Stimulated activated naive CD8-positive, alpha-beta T cell treated with anti-CD3 and anti-CD28 coated beads, Interleukin-15, amount 100 ng/mL, for 72 hours (primary cell): ENCODE data around the gene COL2A1.

Experiments used
- ATAC-seq: fragments of 150-1000 bp; cut with Tn5 transposase; 2 replicates; pipeline ENCODE4 v1.10.0; 2021; ENCODE audit warnings: mild to moderate bottlenecking, moderate library complexity
- DNase-seq, 2 donors: peaks; one replicate each; pipeline ENCODE4 v3.0.0; 2021 to 2022
- H3K27ac Mint-ChIP-seq, 2 donors: one replicate each; pipeline ENCODE4 v1.8.0; 2022; ENCODE audit warnings: mild to moderate bottlenecking in 2 of 2, mixed read lengths in 2 of 2, moderate library complexity in 2 of 2
- H3K27me3 Mint-ChIP-seq: one replicate; pipeline ENCODE4 v1.8.0; 2022; ENCODE audit warnings: mixed read lengths
- H3K4me1 Mint-ChIP-seq: one replicate; pipeline ENCODE4 v1.8.0; 2022; ENCODE audit warnings: mild to moderate bottlenecking, mixed read lengths
- H3K4me3 Mint-ChIP-seq, 2 donors: one replicate each; pipeline ENCODE4 v1.8.0; 2022; ENCODE audit warnings: mild to moderate bottlenecking in 2 of 2, mixed read lengths in 2 of 2, moderate library complexity in 1 of 2
- H3K9me3 Mint-ChIP-seq, 2 donors: one replicate each; pipeline ENCODE4 v1.8.0; 2022; ENCODE audit warnings: mixed read lengths in 2 of 2

COL2A1 gene

DNA sequence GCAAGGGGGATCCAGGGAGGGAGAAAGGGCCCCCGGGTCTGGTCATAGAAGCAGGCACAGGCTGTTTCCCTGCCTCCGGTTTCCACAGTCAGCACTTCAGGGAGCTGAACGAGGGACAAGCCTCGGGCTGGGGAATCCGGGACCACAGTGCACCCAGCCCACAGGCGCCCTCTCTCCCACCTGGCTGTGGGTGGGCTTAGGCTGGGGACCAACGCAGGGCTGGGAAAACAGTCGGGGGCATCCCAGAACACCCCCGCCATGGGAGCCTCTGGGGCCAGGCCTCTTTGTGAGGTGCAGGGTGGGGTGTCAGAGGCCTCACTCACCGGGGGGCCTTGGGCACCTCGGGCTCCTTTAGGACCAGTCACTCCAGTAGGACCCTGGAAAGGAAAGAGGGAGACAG lies 24.6 kb downstream of the COL2A1 start:
- DNase-seq (no peak), ATAC-seq (no peak)
- no peaks in the 10 kb centered on the region for H3K4me1 Mint-ChIP-seq
- H3K4me3 Mint-ChIP-seq: no peak overlapping the region
- H3K27ac Mint-ChIP-seq: peak overlapping the region in 1 of 2 donors; percentile 45
- peaks cover 26% of the 10 kb centered on the region for H3K27me3 Mint-ChIP-seq
- H3K9me3 Mint-ChIP-seq: no peaks in the 10 kb centered on the region

DNA sequence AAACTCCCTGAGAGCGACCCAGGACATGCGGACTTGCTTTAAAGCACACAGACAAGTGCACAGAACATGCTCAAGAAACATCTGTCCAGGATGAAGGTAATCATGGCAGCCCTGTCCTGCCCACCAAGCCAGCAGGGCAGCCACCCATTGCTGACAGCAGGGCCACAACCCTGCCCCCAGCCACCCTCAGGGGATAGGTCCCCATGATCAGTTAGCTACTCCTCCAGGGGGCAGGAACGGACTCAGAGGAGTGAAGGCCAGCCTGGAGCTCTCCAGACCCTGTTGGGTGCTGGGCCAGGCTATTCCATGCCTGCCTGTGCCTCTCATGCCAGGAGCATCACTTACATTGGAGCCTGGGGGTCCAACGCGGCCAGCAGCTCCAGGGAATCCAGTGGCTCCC lies 25.1 kb downstream of the COL2A1 start:
- H3K27ac Mint-ChIP-seq: peak overlapping the region in 1 of 2 donors; percentile 45
- no peak for ATAC-seq
- peaks cover 21% of the 10 kb centered on the region for H3K27me3 Mint-ChIP-seq
- DNase-seq: no peak
- H3K9me3 Mint-ChIP-seq: no peaks in the 10 kb centered on the region
- no peaks in the 10 kb centered on the region for H3K4me1 Mint-ChIP-seq
- H3K4me3 Mint-ChIP-seq: no peak overlapping the region

DNA sequence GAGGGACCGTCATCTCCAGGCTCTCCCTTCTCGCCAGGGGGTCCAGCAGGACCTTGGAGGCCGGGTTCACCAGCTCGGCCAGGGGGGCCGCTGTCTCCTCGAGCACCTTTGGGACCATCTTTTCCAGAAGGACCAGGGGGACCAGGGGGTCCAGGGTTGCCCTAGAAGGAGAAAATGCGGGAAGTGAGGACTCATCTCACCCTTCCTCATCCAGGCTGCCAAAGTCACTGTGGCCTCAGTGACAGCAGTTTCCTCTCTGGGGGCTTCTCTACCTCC lies 25.7 kb downstream of the COL2A1 start:
- H3K9me3 Mint-ChIP-seq: no peaks in the 10 kb centered on the region
- no peak overlapping the region for H3K4me3 Mint-ChIP-seq
- no peaks in the 10 kb centered on the region for H3K4me1 Mint-ChIP-seq
- H3K27ac Mint-ChIP-seq: no peak overlapping the region
- no peak for ATAC-seq
- DNase-seq: no peak
- peaks cover 16% of the 10 kb centered on the region for H3K27me3 Mint-ChIP-seq

DNA sequence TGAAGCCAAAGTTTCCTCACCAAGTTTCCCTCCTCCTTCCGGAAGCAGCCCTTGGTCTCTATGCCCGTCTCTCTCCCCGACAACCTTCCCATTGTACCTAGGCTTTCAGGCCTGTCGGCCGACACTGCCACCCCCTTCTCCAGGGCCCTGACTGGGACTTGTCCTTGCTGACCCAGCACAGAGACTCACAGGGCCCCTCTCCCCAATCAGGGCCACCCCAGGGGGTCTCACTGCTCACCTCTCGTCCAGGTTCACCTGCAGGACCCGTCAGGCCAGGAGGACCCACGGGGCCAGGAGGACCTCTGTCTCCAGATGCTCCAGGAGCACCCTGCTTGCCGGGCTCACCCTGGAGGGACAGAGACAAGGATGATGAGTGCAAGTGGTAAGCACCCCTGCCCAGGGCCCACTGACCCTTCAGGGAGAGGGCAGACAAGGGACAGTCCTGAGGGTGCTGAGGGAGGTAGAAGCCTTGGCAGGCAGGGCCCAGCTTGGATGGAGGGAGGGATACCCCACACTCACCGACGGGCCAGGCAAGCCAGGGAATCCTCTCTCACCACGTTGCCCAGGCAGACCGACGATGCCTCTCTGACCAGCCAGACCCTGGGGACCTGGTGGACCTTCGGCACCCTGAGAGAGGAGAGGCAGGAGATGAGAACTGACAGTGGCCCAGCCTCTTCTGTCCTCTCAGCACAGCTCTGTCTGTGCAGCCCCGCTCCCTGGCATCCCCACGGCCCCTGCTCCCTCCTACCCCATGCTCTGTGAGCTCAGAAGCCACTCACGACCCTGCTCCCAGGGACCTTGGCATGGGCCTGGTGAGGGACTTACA lies 26.3 kb downstream of the COL2A1 start:
- H3K27me3 Mint-ChIP-seq: peaks cover 12% of the 10 kb centered on the region
- peak overlapping the region; percentile 59 to 72 for H3K27ac Mint-ChIP-seq
- no peak overlapping the region for H3K4me3 Mint-ChIP-seq
- H3K9me3 Mint-ChIP-seq: no peaks in the 10 kb centered on the region
- H3K4me1 Mint-ChIP-seq: no peaks in the 10 kb centered on the region
- DNase-seq (no peak), ATAC-seq (peak; percentile 22)

DNA sequence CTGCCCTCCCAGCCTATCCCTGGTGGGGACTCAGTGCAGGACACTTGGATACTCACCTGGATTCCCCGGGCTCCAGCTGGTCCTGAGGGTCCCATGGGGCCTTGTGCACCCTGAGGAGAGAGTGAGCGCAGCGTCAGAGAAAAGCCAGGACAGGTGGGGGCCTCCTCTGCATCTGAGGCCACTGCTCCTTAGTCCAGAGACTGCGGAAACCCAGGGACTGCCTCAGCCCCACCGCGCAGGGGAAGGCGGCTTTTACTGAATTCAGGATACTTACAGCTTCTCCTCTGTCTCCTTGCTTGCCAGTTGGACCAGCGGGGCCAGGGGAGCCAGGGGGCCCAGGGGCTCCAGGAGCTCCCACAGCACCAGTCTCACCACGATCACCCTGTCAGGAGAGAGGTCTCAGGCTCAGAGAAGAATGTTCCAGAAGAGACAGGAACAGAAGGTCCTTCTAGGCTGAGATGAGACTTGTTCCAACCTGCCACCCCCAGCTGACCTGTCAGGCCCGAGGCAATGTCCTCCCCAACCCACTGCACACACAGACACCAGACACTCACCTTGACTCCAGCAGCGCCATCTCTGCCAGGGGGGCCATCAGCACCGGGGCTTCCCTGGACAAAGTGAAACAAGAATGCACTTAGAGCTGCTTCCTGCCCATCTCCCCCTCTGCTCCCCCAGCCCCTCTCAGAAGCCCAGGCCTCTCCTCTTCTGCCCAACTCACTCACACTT lies 27.1 kb downstream of the COL2A1 start:
- H3K27ac Mint-ChIP-seq: peak overlapping the region; percentile 29 to 72
- no peak for ATAC-seq
- H3K4me1 Mint-ChIP-seq: no peaks in the 10 kb centered on the region

DNA sequence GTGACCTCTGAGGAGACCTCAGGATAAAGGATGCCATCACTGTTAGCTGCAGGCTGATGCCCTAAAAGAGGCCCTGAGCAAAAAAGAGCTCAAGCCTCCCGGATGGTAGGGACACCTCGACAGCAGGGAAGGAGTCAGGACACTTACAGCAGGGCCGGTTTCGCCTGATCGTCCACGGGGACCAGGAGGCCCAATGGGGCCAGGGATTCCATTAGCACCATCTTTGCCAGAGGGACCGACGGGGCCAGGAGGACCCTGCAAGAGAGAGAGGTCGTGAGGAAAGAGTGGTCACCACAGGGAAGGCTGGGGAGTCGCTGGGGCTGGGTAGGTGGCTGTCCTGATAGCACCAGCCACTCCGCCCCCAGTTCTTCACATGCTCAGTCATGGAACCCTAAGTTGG lies 28.5 kb downstream of the COL2A1 start:
- ATAC-seq: no peak
- H3K4me1 Mint-ChIP-seq: no peaks in the 10 kb centered on the region
- H3K27me3 Mint-ChIP-seq: peaks cover 8% of the 10 kb centered on the region

More for the DNA sequence above, 27.1 kb downstream of the COL2A1 start:
- no peak overlapping the region for H3K4me3 Mint-ChIP-seq
- no peak for DNase-seq
- no peaks in the 10 kb centered on the region for H3K9me3 Mint-ChIP-seq
- H3K27me3 Mint-ChIP-seq: peaks cover 8% of the 10 kb centered on the region

DNA sequence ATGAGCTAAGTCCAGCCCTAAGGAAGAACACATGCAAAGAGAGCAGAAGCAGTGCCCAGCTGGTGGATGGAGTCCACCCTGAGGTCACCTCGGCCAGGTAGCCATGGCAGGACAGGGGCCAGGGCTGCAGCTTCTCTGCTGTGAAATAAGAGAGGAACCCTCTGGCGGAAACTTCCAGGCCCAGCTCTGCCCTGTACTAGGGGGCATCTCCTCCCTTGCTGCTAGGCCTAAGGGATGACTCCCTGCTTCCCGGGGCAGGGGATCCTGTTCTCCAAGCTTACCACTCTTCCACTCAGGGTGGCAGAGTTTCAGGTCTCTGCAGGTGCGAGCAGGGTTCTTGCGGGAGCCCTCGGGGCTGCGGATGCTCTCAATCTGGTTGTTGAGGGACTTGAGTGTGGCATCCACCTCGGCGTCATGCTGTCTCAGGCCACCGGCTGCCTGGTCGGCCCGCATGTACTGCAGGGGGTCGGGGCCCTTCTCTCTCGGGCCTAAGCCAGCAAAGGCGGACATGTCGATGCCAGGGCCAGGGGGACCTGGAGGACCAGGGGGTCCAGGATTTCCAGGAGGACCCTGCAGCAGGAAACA lies 29.1 kb downstream of the COL2A1 start:
- Mint-ChIP-seq H3K27ac (no peak overlapping the region), H3K4me1 (no peaks in the 10 kb centered on the region), H3K9me3 (no peaks in the 10 kb centered on the region), H3K4me3 (no peak overlapping the region), H3K27me3 (peaks cover 8% of the 10 kb centered on the region)
- DNase-seq: no peak
- no peak for ATAC-seq

More for the DNA sequence above, 28.5 kb downstream of the COL2A1 start:
- no peak for DNase-seq
- Mint-ChIP-seq H3K9me3 (no peaks in the 10 kb centered on the region), H3K27ac (peak overlapping the region in 1 of 2 donors; percentile 14), H3K4me3 (no peak overlapping the region)

DNA sequence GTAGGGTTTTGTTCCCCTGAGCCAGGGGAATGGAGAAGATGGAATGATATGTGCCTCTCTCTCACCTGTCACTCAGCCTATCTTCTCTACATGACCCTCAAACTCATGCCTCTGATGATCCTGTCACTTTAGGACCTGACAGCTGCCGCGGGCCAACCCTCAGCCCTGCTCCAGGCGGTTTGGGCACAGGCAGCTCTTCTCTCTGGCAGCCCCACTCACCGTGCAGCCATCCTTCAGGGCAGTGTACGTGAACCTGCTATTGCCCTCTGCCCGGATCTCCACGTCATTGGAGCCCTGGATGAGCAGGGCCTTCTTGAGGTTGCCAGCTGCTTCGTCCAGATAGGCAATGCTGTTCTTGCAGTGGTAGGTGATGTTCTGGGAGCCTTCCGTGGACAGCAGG lies 30.4 kb downstream of the COL2A1 start:
- Mint-ChIP-seq H3K9me3 (no peaks in the 10 kb centered on the region), H3K4me3 (no peak overlapping the region), H3K27me3 (peaks cover 3% of the 10 kb centered on the region), H3K27ac (no peak overlapping the region), H3K4me1 (no peaks in the 10 kb centered on the region)
- ATAC-seq: no peak
- DNase-seq: no peak

DNA sequence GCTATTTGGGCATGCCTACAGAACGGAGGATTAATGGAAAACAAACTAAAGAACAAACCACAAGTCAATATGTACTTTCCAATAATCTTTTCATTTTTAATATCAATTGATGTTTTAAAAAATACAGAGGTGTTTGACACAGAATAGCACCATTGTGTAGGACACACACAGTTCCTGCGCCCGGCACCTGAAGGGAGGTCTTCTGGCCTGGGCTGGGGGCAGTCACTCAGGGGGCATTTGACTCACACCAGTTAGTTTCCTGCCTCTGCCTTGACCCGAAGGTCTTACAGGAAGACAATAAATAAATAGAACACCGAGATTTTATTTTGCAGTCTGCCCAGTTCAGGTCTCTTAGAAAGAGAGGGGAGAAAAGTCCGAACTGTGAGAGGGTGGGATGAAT lies 31.4 kb downstream of the COL2A1 start:
- no peak for DNase-seq
- Mint-ChIP-seq H3K9me3 (no peaks in the 10 kb centered on the region), H3K4me3 (no peak overlapping the region), H3K27me3 (no peaks in the 10 kb centered on the region), H3K27ac (no peak overlapping the region), H3K4me1 (no peaks in the 10 kb centered on the region)
- ATAC-seq: no peak

DNA sequence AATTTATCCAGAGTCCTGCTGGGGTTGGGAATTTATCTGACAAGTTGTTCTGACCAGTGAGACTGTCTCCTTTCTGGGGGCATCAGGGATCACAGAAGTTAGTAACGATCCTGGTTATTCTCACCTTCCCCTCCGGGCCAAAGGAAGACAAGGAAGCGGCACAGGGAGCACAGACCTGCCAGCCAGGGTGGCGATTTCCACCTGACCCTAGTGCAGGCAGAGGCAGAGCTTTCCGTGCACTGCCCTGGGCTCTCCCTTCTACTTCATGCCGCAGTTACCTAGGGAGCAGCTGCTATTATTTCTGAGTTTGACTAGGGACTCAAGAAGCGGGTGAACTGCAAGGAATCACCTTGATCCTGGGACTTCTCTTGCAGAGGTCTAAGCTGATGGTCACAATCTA lies 33.4 kb downstream of the COL2A1 start:
- Mint-ChIP-seq H3K4me1 (peaks cover 11% of the 10 kb centered on the region), H3K27me3 (no peaks in the 10 kb centered on the region), H3K4me3 (no peak overlapping the region), H3K9me3 (no peaks in the 10 kb centered on the region), H3K27ac (peak overlapping the region in 1 of 2 donors; percentile 34)
- DNase-seq (no peak), ATAC-seq (no peak)

DNA sequence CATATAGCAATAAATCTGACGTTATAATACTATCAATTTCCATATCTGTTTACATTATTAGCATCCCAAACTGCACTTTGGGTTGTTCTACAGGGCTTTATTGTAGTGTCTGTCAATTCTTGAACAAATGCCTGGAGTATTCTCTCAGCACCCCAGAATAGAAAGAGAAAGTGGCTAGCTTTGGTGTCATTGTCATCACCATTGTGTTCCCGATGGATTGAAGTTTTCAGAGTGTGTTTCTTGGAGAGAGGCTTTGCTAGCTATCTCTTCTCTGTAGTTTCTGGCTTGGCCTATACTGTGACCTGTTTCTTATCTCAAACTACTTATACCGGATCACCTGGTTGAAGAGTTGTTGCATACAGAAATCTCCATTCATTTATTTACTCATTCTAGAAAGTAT lies 34.4 kb downstream of the COL2A1 start:
- ATAC-seq: no peak
- Mint-ChIP-seq H3K4me1 (peaks cover 21% of the 10 kb centered on the region), H3K4me3 (no peak overlapping the region)

DNA sequence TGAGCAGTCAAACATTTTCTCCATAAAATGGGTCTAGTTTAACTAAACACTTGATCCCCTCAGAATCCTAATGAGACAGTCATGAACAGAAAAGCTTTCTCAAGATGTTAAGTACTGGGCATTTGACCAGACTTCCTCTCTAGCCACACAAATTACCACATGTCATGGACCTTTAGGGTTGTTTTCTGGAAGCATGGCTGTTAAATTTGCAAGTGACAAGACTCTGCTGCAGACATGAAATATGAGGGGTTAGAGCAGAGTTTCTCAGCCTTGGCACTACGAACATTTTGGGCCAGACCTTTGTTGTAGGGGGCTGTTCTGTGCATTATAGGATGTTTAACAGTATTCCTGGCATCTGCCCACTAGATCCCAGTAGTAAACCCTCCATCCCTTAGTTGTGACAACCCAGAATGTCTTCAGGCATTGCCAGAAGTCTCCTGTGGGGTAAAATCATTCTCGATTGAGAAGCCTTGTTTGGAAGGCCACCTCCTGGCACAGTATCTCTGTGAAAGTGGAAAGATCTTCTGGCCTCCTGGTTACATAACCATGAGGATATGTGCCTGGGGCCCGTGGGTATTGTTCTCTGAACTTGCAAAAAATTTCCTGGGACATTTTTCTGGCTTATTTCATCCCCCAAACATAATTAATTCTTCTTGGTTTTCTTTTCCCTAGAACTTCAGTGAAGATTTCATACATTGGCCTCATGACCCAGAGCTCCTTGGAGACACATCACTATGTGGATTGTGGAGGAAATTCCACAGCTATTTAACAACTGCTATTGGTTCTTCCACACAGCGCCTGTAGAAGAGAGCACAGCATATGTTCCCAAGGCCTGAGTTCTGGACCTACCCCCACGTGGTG lies 36.6 kb downstream of the COL2A1 start:
- Mint-ChIP-seq H3K4me1 (peaks cover 42% of the 10 kb centered on the region), H3K27ac (no peak overlapping the region), H3K27me3 (peaks cover 5% of the 10 kb centered on the region), H3K9me3 (no peaks in the 10 kb centered on the region), H3K4me3 (no peak overlapping the region)
- ATAC-seq: no peak
- no peak for DNase-seq

More for the DNA sequence above, 34.4 kb downstream of the COL2A1 start:
- DNase-seq: no peak
- Mint-ChIP-seq H3K27ac (no peak overlapping the region), H3K27me3 (no peaks in the 10 kb centered on the region), H3K9me3 (no peaks in the 10 kb centered on the region)

DNA sequence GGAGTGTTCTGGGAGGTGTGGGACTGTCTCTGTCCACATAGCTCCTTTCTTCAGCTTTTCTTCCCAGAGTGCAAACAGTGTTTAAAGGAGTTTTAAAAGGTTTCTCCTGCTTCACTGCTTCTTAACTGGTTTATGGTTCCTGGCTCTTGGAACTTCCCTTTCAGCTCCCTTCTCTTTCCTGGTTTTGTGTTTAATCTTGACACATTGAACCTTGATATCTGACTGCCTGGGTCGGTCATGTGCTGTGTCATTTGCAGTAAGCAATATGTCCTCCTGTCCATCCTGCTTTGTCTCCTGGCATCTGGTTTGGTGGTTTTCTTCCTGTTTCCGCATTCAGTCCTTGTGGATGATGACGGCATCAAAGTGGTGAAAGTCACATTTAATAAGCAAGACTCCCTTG lies 38.7 kb downstream of the COL2A1 start:
- peaks cover 45% of the 10 kb centered on the region for H3K4me1 Mint-ChIP-seq
- H3K27me3 Mint-ChIP-seq: peaks cover 25% of the 10 kb centered on the region
- ATAC-seq (no peak), DNase-seq (no peak)
- H3K4me3 Mint-ChIP-seq: peak overlapping the region in 1 of 2 donors; percentile 2
- H3K9me3 Mint-ChIP-seq: no peaks in the 10 kb centered on the region
- no peak overlapping the region for H3K27ac Mint-ChIP-seq

DNA sequence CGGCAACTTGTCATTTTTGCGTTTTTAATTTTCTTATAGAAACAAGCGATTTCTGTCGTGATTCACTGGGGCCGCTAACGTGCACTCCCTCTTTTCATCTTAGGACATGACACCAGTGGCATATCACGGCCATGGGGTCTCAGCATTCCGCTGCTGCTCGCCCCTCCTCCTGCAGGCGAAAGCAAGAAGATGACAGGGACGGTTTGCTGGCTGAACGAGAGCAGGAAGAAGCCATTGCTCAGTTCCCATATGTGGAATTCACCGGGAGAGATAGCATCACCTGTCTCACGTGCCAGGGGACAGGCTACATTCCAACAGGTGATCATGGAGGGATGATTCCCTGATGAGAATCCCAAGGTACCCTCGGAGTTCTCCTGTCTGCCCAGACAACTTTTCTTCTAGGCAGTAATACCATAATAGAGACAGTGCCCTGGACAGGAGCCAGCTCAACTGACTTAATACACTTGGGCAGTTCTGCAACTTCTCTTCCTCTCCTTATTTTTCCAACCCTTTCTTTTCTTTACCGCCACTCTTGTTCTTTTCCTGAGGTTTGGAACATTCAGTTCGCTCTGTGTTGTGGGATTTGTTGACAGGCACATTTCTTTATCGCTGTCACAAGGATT lies 40.1 kb downstream of the COL2A1 start:
- peak overlapping the region; percentile 99 to 100 for H3K4me3 Mint-ChIP-seq
- peaks cover 31% of the 10 kb centered on the region for H3K27me3 Mint-ChIP-seq
- peak; percentile 18 for DNase-seq
- peak; percentile 27 for ATAC-seq
- H3K9me3 Mint-ChIP-seq: no peaks in the 10 kb centered on the region
- peaks cover 45% of the 10 kb centered on the region for H3K4me1 Mint-ChIP-seq
- peak overlapping the region; percentile 67 to 97 for H3K27ac Mint-ChIP-seq
